Left colon (tissue), 2 donors: ENCODE results near the gene TRIL. TPM values are rescaled to one million over a fixed set of nuclear protein-coding genes. Genes with fewer than 3 reads are reported as not detected.
A peak's percentile ranks its signal among the peaks of the same experiment; 100 is the strongest.

Experiments used
- ATAC-seq: fragments of 200-7000 bp; cut with Tn5 transposase; one replicate; pipeline ENCODE4 v1.9.1; 2020; ENCODE audit warnings: mild to moderate bottlenecking, moderate library complexity
- DNase-seq, 2 donors: peaks; one replicate each; pipeline ENCODE4 v3.0.0-alpha.2; 2020
- intact Hi-C, 2 donors: fragments of 100-400 bp; cut with DNase I in 1 of 2; cut with micrococcal nuclease in 1 of 2; formaldehyde crosslinking; loops; one replicate each; pipeline versions ENCODE4 v1.11.2 to v1.14.0; 2022; cut with DNase I, micrococcal nuclease
- total RNA-seq, 2 donors: library from RNA; stranded (reverse); fragmentation: NEBNext Ultra II Directional; extraction: Animal tissue kit (Norgen Biotek cat#: 25700); gene quantifications; one replicate each; pipeline ENCODE4 v1.2.1, GENCODE V29; 2021
- donor health status: DM: no; HTN: no; CAD: no.
- donor health status: DM: yes; HTN: yes; CAD: no.

The TRIL gene
- total RNA-seq, 2 donors from 2014 or later, result 0.52 to 2.0 TPM

DNA sequence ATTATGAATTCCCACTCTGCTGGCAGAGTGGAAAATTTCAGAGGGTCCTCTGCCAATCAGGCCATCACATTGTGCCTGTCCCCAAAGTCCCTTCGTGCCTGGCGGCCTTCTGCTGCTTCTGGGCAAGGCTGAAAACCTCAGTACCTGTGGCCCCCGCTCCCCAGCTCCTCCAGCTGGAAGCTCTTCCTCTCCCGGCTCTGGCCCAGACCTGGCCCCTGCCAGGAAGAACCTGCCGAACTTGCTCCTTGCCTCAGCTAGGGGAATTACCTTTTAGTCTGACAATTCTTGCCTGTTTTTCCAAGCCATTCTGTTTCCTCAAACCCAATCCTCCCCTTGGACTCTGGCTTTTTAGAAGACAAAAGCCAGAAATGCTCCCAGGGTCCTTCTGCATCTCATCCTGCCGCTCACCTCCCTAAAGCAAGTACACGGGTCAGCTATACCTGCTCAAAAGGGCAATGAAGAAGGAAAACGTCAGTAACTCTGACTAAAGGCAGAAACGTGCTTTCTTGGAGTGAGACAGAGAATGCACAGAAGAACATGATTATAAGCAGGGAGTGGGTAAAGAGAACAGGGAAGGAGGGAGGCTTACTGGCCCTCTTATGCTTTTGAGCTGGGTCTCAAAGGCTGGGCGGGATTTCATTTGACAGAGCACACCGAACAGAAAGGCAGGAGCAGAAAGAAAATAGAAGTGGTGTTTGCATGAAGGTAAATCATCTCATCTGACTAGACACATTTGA lies 28.1 kb upstream of the TRIL start:
- no peak for ATAC-seq
- intact Hi-C loops, result no loop called here
- DNase-seq, result no peak

DNA sequence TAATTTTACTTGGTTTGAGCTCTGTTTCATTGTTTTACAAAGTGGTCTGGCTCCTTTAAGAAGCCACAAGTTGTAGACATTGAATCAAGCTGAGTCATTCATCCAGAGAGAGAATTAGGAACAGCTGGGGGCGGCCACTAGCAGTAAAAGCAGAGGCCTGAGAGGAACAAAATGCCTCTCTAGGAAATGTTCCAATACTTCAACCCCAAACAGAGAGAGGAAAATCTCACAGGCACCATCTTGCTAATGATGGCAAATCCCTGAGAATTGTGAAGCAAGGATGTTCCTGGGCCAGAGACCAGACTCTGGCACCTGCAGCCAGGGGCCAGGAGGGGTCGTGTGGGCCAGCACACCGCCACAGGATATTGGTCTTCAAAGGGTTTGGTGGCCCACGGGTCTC lies 26.5 kb upstream of the TRIL start:
- DNase-seq (peak; percentile 27 to 32), ATAC-seq (no peak)
- intact Hi-C loops, result no loop called here

DNA sequence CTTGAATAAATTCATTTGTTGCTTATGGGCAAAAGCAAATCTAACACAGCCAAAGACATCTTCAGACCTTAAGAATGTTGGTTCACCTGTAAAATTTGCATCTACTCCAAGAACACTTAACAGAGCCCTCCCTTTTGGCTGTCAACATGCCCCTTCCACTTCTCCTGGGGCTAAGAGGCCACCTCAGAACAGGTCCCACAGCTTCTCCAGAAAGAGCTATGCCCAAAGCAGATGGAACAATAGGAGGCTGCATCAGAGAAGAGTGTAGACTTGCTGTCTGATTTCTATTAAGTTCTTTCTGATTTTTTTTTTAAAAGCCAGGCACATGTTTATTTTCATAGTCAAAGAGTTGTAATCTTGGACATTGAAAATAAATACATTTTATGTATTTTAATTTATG lies 26.1 kb upstream of the TRIL start:
- intact Hi-C loops, result no loop called here
- DNase-seq (no peak), ATAC-seq (no peak)

DNA sequence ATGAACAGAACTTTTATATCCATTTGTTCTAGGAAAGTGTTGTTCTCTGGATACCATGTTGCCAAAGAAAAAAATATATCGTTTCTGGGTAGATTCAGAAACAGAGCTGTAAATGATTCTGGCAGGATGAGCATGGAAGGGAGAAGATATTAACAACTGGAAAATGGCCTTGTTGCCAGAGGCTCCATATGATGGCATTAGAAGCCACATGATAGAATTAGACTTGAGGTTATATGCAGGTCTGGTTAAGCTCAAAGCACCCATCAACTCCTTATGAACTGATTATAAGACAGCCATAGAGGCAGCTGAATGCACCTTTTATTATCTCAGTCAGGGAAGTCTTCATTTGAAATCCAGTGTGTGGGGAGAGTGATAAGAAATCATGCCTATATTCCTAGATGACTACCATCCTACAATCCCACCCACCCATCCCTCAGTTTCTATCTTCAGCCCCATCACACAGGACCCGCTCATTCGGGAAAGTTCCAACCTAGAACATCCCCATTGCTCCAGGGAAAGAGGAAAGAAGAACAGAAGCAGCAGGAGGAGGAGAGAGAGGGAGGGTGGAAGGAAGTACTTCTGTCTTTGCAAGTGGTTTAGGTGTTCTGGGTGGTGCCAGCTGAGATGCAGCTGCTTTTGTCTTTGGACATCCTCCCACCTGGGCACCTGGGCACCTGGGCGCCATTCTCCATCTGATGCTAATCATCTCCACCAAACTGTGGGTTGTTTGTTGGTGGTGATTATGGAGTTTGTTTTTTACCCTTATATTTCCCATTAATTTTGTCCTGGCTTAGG lies 25.5 kb upstream of the TRIL start:
- DNase-seq (no peak), ATAC-seq (no peak)
- intact Hi-C loops, result no loop called here

DNA sequence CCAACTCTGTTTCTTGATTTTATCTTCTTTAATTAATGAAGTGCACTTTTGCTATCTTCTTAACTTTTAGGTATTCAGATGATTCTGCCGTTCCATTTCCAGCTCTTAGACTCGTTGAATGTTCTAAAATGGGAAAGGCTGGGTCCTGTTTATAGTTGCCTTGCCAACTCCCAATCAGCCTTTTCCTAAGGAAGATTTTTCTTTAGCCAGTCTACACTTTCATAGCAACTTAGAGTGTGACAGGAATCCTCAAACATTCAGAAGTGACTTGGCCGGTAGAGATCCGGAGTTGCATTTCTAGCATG lies 23.0 kb upstream of the TRIL start:
- no peak for ATAC-seq
- intact Hi-C loops, result no loop called here
- no peak for DNase-seq

DNA sequence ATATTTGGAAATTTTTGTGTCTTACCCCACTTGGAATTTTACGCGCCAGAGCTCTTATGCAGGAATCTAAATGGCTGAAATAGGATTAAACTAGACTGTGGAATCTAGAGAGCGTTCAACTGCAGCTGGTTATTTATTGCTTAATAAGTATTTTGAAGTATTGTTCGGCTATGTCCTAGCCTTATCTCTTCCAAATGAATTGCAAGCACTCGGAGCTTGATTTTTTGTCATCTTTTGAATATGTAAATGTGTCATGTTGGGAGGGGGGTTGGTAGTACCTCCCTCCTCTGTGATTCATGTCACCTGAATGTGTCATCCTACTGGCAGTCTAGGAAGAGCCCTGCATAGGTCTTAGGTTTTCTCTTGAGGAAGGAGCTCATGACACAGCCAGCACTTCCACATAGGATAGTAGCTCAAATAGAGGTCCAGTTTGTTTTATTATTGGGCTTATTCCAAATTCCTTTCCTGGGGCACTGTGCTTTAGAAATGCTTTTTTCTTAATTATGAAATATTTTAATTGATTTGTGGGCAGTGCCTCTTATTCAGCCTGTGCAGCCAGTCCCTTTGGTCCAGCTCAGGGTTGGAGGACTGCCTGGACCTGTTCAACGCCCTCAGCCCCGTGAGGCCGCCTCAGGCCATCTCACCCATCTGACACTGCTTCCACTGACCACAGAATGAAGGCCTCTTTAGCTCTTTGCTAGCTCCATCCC lies 22.5 kb upstream of the TRIL start:
- ATAC-seq (no peak), DNase-seq (no peak)
- intact Hi-C loops, result no loop called here

DNA sequence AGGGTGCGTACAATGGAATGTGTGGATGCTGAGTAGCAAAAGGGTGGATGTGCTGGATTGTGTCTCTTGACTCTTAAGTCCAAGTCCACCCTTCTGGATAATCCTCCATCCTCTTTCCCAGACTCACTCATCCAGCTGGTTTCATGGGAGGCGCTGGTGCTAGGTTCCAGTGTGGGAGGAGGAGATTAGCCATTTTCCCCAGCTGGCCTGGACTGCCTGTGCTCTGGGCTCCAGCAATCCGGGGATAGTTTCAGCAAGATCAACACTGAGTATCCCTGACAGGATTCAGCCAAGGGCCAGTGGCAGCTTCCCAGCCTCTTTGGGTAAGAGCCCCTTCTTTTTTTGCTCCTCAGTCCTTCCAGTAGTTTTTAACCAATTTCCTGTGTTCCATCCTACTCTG lies 21.6 kb upstream of the TRIL start:
- no peak for DNase-seq
- intact Hi-C loops, result no loop called here
- no peak for ATAC-seq

DNA sequence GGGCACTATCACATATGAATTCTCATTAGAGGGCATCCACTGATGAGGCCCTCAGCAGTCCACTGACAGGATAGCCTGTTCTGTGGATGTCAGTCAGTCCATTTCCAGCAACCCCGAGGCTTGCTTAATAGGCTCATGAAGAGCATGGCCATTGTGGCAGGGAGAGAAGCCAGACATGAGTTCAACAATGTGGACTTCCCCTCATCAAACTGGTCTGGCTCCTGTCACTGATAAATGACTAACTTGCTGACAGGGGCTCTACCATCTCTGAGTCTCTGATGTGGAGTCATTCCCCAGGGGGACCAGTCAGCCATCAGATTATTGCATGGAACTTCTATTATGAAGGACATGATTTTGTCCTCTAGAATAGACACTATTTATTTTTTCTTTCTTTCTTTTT lies 19.8 kb upstream of the TRIL start:
- no peak for ATAC-seq
- DNase-seq, result no peak
- intact Hi-C loops, result no loop called here

DNA sequence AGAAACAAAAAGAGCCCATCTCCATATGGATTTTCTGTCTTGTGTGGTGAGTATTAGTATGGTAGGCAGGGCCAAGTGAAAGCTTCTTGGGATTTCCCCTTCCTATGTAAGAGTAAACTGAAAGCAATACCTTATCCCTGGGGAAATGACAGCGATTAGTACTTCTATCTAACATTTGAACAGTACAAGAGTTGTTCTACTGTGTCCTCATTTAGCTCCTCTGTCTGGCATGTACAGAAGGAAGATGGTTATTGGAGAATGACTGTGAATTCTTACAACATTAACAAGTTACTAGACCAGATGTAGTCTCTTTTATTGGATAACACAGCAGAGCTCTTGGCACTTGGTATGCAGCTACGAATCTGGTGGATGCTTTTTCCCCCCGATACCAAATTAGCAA lies 17.9 kb upstream of the TRIL start:
- DNase-seq (no peak), ATAC-seq (no peak)
- intact Hi-C loops, result no loop called here

DNA sequence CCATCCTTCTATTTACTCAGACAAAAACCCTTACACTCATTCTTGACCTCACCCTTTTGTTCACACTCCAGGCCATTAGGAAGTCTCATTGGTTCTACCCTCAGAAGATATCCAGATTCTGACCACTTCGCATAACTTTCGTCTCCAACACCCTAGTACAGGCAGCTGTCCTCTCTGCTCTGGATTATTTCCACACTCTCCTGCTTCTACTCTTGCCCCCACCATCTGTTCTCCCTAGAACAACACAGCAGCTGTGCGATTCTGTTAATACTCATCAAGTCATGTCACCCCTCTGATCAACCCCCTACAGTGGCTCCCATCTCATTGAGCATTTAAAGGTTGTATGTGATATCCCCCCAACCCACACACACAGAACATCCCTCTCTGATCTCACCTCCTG lies 15.5 kb upstream of the TRIL start:
- intact Hi-C loops, result no loop called here
- DNase-seq, result no peak
- ATAC-seq, result no peak

DNA sequence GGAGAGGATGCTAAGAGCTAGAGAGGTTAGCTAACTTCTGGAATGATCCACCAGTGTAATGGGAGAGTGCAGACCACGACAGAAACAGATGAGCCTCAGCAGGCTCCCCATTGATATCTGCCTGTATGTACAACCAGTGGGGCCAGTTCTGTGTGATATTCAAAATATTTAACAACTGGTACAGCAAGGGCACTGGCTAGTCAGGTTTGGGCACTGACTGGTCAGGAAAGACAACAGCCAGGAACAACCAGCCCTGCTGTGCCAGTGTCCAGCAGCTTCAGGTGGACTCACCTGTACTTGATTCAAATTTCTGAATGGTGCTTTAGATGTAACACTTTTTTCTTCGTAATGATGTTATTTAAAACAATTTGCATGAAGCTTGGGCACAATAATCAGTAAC lies 5.9 kb upstream of the TRIL start:
- ATAC-seq, result no peak
- intact Hi-C loops, result no loop called here
- DNase-seq, result no peak

DNA sequence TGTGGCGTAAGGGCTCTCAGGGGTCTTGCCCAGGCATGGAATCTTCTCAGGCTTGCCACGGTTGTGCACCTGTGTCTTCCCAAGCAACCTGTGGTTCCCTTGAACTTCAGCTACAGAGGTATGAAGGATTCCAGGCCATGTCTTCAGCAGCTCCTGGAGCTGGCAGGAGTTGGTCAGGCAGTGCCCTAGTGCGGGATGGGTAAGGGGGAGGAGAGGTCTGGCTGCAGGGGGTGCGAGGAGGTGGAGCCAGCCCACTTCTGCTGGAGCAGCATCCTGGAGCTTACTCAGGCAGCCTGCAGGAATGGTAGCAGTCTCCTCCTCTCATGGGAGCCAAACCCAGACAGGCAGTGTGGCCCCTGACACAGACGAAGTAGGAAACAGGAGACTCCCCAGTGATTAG lies 3.8 kb upstream of the TRIL start:
- DNase-seq, result no peak
- no peak for ATAC-seq
- intact Hi-C loops, result no loop called here

DNA sequence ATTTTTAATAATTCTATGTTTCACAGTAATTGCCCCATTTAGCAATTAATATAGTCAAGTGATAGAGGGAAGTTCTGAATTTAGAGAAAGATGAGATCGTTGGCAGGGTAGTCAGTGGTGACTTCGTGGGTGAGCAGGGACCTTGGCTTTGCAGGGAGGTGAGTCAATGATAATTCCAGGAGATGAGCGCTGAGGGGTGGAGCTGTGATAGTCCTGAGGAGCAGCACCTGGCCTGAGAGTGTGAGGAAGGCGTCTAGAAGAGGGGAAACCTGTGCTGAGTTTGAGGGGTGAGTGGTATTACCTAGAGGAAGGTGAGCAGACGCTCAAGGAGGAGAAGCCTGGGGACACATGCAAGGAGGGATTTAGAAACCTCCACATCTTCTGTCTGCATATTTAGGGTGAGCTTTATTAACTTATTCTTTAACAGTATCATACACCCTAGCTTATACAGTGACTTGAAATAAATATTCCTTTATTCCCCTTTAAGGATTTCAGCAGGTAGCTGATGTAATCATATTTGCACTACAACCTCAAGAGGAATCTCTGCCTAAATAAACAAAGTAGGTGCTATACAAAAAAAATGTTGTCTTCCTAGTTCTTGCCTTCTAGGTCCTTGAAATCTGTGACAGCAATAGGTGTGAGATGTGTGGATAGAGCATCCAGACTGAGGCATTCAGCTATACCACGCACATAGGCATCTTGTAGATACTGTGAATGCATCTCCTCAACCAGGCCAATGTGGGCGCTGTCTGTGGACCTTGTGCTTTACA lies 2.1 kb upstream of the TRIL start:
- intact Hi-C loops, result no loop called here
- ATAC-seq, result no peak
- DNase-seq, result no peak

DNA sequence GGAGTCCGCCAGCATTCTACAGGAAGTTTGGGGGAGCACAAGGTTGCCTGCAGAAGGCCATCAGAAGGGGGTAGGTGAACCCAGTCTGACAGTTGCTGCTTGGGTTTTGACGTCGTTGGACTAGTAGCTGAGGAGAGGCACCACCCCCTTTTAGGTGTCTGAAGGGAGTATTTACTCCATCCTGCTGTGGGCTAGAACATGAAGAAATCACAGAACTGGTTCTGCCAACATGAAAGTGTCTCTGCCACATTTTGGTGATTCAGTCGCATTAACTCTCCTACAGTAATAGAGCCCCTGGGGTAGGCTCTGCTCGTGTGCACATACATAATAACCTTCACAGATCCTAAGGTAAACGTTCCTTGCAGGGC lies 834 bp upstream of the TRIL start:
- no peak for DNase-seq
- ATAC-seq, result no peak
- intact Hi-C loops, result loop anchor here in 1 of 2 donors (10.0 kb wide), 1 partner anchor 146 kb away; no protein-coding TSS in a partner anchor

DNA sequence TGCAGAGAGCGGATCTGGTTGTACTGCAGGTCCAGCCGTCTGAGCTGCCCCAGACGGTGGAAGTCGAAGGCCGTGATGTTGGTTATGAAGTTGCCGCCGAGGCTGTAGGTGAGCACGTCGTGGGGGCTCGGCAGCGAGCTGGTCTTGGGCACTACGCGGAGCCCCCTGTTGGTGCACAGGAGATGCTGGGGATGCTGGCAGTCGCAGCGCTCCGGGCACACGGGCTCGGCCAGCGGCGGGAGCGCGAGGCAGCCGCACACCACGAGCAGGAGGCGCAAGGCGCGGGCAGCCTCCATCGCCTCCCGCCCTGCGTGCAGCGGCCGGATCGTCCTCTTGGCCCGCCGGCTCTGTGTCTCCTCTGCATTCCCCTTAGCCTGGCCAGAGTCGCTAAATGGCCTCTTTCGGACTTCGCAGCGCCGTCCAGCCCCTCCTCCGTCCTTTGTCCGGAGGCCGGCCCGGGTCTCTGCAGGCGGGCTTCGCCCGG lies 337 bp downstream of the TRIL start:
- peak in 1 of 2 donors; percentile 25 for DNase-seq
- ATAC-seq, result no peak
- intact Hi-C loops, result loop anchor here in 1 of 2 donors (10.0 kb wide), 1 partner anchor 147 kb away; no protein-coding TSS in a partner anchor

DNA sequence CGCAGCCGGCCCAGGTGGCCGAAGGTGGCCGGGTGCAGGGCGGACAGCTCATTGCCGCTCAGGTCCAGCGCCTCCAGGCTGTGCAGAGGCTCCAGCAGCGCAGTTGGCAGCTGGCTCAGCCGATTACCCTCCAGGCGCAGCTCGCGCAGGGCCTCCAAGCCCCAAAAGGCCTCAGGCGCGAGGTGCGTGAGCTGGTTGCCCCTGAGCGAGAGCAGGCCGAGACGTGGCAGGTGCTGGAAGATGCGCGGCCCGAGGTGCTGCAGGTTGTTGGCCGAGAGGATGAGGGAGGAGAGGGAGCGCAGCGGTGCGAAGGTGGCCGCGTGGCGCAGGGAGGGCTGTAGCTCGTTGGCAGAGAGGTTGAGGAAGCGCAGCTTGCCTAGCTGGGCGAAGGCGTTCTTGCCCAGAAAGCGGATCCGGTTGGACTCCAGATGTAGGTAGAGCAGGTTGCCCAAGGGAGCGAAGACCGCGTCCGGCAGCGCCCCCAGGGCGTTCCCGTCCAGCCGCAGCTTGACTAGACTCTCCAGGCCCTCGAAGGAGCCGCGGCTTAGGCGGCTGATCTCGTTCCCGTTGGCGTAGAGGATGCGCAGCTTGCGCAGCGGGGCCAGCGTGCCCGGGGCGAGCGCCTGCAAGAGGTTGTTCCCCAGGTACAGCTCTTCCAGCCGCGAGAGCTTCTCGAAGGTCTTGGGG lies 923 bp downstream of the TRIL start:
- DNase-seq, result peak in 1 of 2 donors; percentile 33
- peak; percentile 39 for ATAC-seq
- intact Hi-C loops, result loop anchor here in 1 of 2 donors (10.0 kb wide), 1 partner anchor 148 kb away; no protein-coding TSS in a partner anchor

DNA sequence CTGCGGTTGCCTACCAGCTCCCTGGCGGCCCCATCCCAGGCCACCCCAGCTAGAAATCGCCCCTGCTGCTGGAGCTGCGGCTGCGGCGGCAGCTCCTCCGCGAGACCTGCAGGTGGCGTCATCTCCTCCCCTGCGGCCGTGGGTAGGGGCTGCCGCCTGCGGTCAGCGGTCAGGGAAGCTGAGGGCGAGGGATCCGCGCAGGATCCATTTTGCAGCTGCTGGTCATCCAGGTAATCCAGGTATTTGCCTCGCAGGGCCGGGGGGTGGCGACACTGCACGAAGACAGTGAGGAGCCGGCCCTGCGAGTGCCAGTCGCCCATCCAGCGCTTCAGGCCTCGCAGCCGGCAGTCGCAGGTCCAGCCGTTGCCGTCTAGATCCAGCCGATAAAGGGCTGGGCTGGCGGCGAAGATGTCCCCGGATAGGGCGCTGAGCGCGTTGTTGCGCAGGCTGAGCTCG lies 1.5 kb downstream of the TRIL start:
- peak; percentile 71 for ATAC-seq
- intact Hi-C loops, result loop anchor here in 1 of 2 donors (10.0 kb wide), 1 partner anchor 148 kb away; no protein-coding TSS in a partner anchor

More for the DNA sequence above, 1.5 kb downstream of the TRIL start:
- DNase-seq, result peak; percentile 65 to 80
